Neuronal stem cell (in vitro differentiated cells): ENCODE measurements around the gene TCAF2.
"Not testable (repeated sequence)": the region's sequence is repeated elsewhere in the genome, so short reads cannot be mapped to it uniquely, and the experiment has no call there.

ENCODE experiments used
- DNase-seq: peaks from one replicate; pipeline ENCODE4 v3.0.0-alpha.2; 2013; ENCODE audit warnings: low spot score
- H2AFZ ChIP-seq: one replicate; pipeline ENCODE4 v1.6.1; 2013; ENCODE audit warnings: mild to moderate bottlenecking, low read length, inconsistent platforms
- H2AK5ac ChIP-seq: 2 replicates; pipeline ENCODE4 v1.6.1; 2013; ENCODE audit warnings: low read depth, mild to moderate bottlenecking, inconsistent platforms, low read length, moderate library complexity, mixed read lengths
- H2BK120ac ChIP-seq: 2 replicates; pipeline ENCODE4 v1.6.1; 2013; ENCODE audit warnings: low read depth, mild to moderate bottlenecking, inconsistent platforms, low read length, moderate library complexity, mixed read lengths
- H2BK12ac ChIP-seq: one replicate; pipeline ENCODE4 v1.6.1; 2013; ENCODE audit warnings: low read length, inconsistent platforms
- H2BK15ac ChIP-seq: 2 replicates; pipeline ENCODE4 v1.6.1; 2013; ENCODE audit warnings: mild to moderate bottlenecking, low read length, inconsistent platforms, mixed read lengths
- H2BK5ac ChIP-seq: one replicate; pipeline ENCODE4 v1.6.1; 2013; ENCODE audit warnings: inconsistent platforms, mild to moderate bottlenecking, low read length, moderate library complexity
- H3K14ac ChIP-seq: one replicate; pipeline ENCODE4 v1.6.1; 2013; ENCODE audit warnings: low read length, inconsistent platforms
- H3K18ac ChIP-seq: 2 replicates; pipeline ENCODE4 v1.6.1; 2013; ENCODE audit warnings: low read length, inconsistent platforms
- H3K23ac ChIP-seq: 2 replicates; pipeline ENCODE4 v1.6.1; 2013; ENCODE audit warnings: low read depth, mild to moderate bottlenecking, mixed read lengths, low read length, inconsistent platforms; ENCODE audit not compliant: poor library complexity
- H3K27ac ChIP-seq: replicated peaks from 3 replicates; pipeline ENCODE4 v1.5.1; 2013; ENCODE audit warnings: low read length, inconsistent platforms
- H3K27me3 ChIP-seq, 3 experiments: 2 replicates each; pipeline ENCODE4 v1.6.1; 2013; ENCODE audit warnings: low read length in 3 of 3, mild to moderate bottlenecking in 2 of 3, inconsistent platforms in 1 of 3, low read depth in 1 of 3, mixed read lengths in 1 of 3, moderate library complexity in 1 of 3; ENCODE audit not compliant: control insufficient read depth in 3 of 3, insufficient read depth in 3 of 3
- H3K36me3 ChIP-seq, 2 donors: replicated peaks in 1 of 2; 2 replicates each; pipeline ENCODE4 v1.6.1; 2013; ENCODE audit warnings: low read length in 2 of 2; ENCODE audit not compliant: control insufficient read depth in 2 of 2, insufficient read depth in 2 of 2
- H3K4ac ChIP-seq: 2 replicates; pipeline ENCODE4 v1.6.1; 2013; ENCODE audit warnings: inconsistent platforms, mild to moderate bottlenecking, low read length, moderate library complexity
- H3K4me1 ChIP-seq, 2 donors: 1 replicate in 1 of 2; 2 replicates in 1 of 2; pipeline ENCODE4 v1.6.1; 2013; ENCODE audit warnings: low read length in 2 of 2, low read depth in 1 of 2; ENCODE audit not compliant: control insufficient read depth in 2 of 2, insufficient read depth in 1 of 2
- H3K4me2 ChIP-seq: one replicate; pipeline ENCODE4 v1.6.1; 2013; ENCODE audit warnings: mild to moderate bottlenecking, low read length, inconsistent platforms; ENCODE audit not compliant: insufficient read depth, poor library complexity, severe bottlenecking
- H3K4me3 ChIP-seq, 2 donors: 2 replicates each; pipeline ENCODE4 v1.5.1; 2013; ENCODE audit warnings: low read length in 2 of 2, mild to moderate bottlenecking in 2 of 2, inconsistent platforms in 1 of 2, moderate library complexity in 1 of 2
- H3K79me1 ChIP-seq: one replicate; pipeline ENCODE4 v1.6.1; 2013; ENCODE audit warnings: low read depth, mild to moderate bottlenecking, inconsistent platforms, low read length, moderate library complexity
- H3K9ac ChIP-seq: one replicate; pipeline ENCODE4 v1.6.1; 2013; ENCODE audit warnings: mild to moderate bottlenecking, low read depth, low read length, inconsistent platforms; ENCODE audit not compliant: poor library complexity
- H3K9me3 ChIP-seq, 2 donors: replicated peaks in 1 of 2; 2 replicates each; pipeline versions ENCODE3 to v1.6.1; 2013; ENCODE audit warnings: low read length in 2 of 2, mild to moderate bottlenecking in 2 of 2, inconsistent platforms in 1 of 2, low read depth in 1 of 2, mixed read lengths in 1 of 2, moderate library complexity in 1 of 2; ENCODE audit not compliant: control insufficient read depth in 2 of 2, insufficient read depth in 1 of 2
- H4K8ac ChIP-seq: one replicate; pipeline ENCODE4 v1.6.1; 2013; ENCODE audit warnings: low read depth, mild to moderate bottlenecking, inconsistent platforms, low read length, moderate library complexity
- H4K91ac ChIP-seq: one replicate; pipeline ENCODE4 v1.6.1; 2013; ENCODE audit warnings: low read length, low read depth, mild to moderate bottlenecking, inconsistent platforms; ENCODE audit not compliant: poor library complexity
- WGBS, 2 donors: extraction: QIAGEN DNeasy Blood & Tissue Kit; methylation state at CpG; one replicate each; pipeline ENCODE4 v1.1.7; 2013; ENCODE audit warnings: missing lambda C conversion rate in 2 of 2, mixed read lengths in 1 of 2; ENCODE audit not compliant: insufficient read length in 2 of 2, insufficient replicate concordance in 1 of 2; ENCODE audit errors: extremely low coverage in 2 of 2; 5-methylcytosine and 5-hydroxymethylcytosine counted together

The TCAF2 gene

DNA sequence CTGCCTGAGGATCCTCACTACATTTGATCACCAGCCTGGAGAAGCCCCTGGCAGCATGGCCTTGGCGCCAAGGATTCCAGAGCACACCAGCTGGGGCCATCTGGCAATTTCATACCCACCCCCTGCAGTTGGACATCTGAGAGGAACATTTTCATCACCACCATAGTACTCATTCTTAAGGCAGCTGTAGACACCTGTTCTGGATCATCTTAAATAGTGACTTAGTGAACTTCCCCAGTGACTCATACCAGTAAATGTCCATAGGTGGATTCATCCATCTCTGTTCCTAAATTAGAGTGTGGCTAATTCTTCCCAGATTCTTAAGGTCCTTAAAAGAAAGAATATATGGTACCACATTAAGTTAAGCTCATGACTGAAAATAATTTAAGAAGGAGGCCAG is 3.6 kb upstream of the TCAF2 start:
- not testable (repeated sequence) for H3K18ac ChIP-seq, H3K9ac ChIP-seq, H3K27me3 ChIP-seq, H3K9me3 ChIP-seq, H3K79me1 ChIP-seq, H2BK120ac ChIP-seq, H4K8ac ChIP-seq, H3K23ac ChIP-seq, H3K27ac ChIP-seq, H3K4ac ChIP-seq, H2BK5ac ChIP-seq, H3K4me1 ChIP-seq, H3K36me3 ChIP-seq, H2AK5ac ChIP-seq, H3K4me3 ChIP-seq, H2AFZ ChIP-seq, H4K91ac ChIP-seq, DNase-seq, H3K14ac ChIP-seq, H2BK12ac ChIP-seq, H2BK15ac ChIP-seq, H3K4me2 ChIP-seq
- WGBS, 2 donors: no CpG with 5 or more reads among the region's 1 CpG

DNA sequence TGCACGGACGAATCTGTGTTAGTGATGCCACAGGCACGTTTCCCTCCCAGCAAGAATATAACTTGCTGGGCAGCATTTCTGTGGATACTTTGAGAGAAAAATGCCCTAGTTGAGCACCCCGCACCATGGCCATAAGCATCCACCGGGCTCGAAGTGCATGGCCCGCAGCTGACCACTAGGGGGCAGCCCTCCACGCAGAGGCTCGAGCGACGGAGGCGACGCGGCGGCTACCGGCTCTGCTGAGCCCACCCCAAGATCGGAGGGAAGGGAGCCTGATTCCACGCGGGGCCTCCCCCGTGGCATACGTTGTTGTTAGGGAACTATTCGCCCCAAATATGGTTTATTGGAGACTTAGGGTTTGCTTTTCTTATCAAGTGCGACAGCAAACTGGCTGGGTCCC is 716 bp upstream of the TCAF2 start:
- DNase-seq, H3K79me1 ChIP-seq, H3K9me3 ChIP-seq, H3K36me3 ChIP-seq, H3K14ac ChIP-seq, H2BK12ac ChIP-seq, H3K18ac ChIP-seq, H3K27me3 ChIP-seq, H2BK120ac ChIP-seq, H3K4me3 ChIP-seq, H4K91ac ChIP-seq, H3K4me2 ChIP-seq, H2AK5ac ChIP-seq, H3K4me1 ChIP-seq, H3K9ac ChIP-seq, H3K27ac ChIP-seq, H3K23ac ChIP-seq, H3K4ac ChIP-seq, H4K8ac ChIP-seq, H2BK5ac ChIP-seq, H2BK15ac ChIP-seq, H2AFZ ChIP-seq: not testable (repeated sequence)
- whole genome bisulfite sequencing, 2 donors: no CpG with 5 or more reads among the region's 23 CpGs

DNA sequence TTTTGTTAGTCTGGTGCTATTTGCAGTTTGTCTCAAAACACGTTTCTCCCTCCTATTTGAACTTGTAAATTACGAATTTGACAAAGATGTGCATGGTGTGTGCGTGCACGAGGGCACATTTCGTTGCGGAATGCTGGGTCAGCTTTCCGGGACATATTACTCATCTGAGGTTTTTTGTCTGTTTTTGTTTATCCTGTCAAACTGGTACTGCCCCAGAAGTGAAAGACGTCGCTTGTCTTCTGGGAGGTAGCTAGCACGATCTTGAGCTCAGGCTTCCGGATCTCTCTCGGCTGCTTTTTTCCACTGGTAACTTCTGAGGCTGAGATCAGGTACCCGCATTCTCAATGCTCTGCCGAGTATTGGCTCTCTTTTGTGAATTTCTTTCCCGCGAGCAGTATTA is 401 bp downstream of the TCAF2 start:
- not testable (repeated sequence) for H3K27me3 ChIP-seq, H3K18ac ChIP-seq, DNase-seq, H3K4ac ChIP-seq, H4K8ac ChIP-seq, H4K91ac ChIP-seq, H3K79me1 ChIP-seq, H3K14ac ChIP-seq, H2BK120ac ChIP-seq, H3K4me1 ChIP-seq, H3K27ac ChIP-seq, H3K23ac ChIP-seq, H3K4me2 ChIP-seq, H3K36me3 ChIP-seq, H2BK12ac ChIP-seq, H3K9ac ChIP-seq, H2BK15ac ChIP-seq, H2AFZ ChIP-seq, H3K9me3 ChIP-seq, H2BK5ac ChIP-seq, H3K4me3 ChIP-seq, H2AK5ac ChIP-seq
- no CpG with 5 or more reads among the region's 16 CpGs for WGBS, 2 donors

DNA sequence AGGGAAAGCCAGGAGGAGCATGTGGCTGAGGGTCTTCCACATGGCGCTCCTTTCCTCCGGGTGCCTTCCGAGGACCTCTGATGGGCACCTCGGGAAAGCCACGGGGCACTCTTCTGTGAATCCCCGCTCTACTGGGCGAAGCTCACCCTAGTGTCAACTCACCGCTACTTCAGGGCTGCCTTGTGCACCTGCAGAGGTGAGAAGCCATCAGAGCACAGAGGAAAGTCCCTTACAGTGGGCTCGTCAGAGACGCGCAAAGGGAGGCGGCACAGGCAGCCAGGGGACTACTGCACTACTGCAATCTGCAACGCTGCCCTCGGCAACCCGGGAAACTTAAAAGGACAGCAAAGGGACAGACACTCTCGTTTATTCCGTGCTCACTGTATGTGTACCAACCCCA is 1.4 kb downstream of the TCAF2 start:
- not testable (repeated sequence) for H3K9ac ChIP-seq, H2AK5ac ChIP-seq, H2BK5ac ChIP-seq, DNase-seq, H3K27ac ChIP-seq, H2AFZ ChIP-seq, H3K4me1 ChIP-seq, H4K91ac ChIP-seq, H3K9me3 ChIP-seq, H3K4me2 ChIP-seq, H4K8ac ChIP-seq, H3K36me3 ChIP-seq, H3K79me1 ChIP-seq, H2BK15ac ChIP-seq, H3K23ac ChIP-seq, H3K4me3 ChIP-seq, H3K14ac ChIP-seq, H2BK12ac ChIP-seq, H2BK120ac ChIP-seq, H3K27me3 ChIP-seq, H3K18ac ChIP-seq, H3K4ac ChIP-seq
- no CpG with 5 or more reads among the region's 17 CpGs for WGBS, 2 donors
